Endothelial cell (in vitro differentiated cells): ENCODE results near the gene LEPR. TPM values are rescaled to one million over a fixed set of nuclear protein-coding genes. Genes with fewer than 3 reads are reported as not detected.
"Not testable (repeated sequence)": the region's sequence is repeated elsewhere in the genome, so short reads cannot be mapped to it uniquely, and the experiment has no call there.

Experiments used
- DNase-seq: peaks from one replicate; pipeline ENCODE4 v3.0.0; 2021; ENCODE audit warnings: low spot score
- H3K27ac Mint-ChIP-seq: one replicate; pipeline ENCODE4 v1.8.0; 2021; ENCODE audit warnings: mixed read lengths, inconsistent platforms; ENCODE audit not compliant: unreplicated experiment
- H3K27me3 Mint-ChIP-seq: one replicate; pipeline ENCODE4 v1.8.0; 2021; ENCODE audit warnings: mild to moderate bottlenecking, moderate library complexity, mixed read lengths, inconsistent platforms; ENCODE audit not compliant: unreplicated experiment
- H3K36me3 Mint-ChIP-seq: one replicate; pipeline ENCODE4 v1.8.0; 2021; ENCODE audit warnings: mild to moderate bottlenecking, low read depth, mixed read lengths, inconsistent platforms; ENCODE audit not compliant: unreplicated experiment
- H3K4me1 Mint-ChIP-seq: one replicate; pipeline ENCODE4 v1.8.0; 2021; ENCODE audit warnings: mild to moderate bottlenecking, mixed read lengths, inconsistent platforms; ENCODE audit not compliant: unreplicated experiment
- H3K4me3 Mint-ChIP-seq: one replicate; pipeline ENCODE4 v1.8.0; 2021; ENCODE audit warnings: mild to moderate bottlenecking, mixed read lengths, inconsistent platforms; ENCODE audit not compliant: unreplicated experiment
- H3K9me3 Mint-ChIP-seq: one replicate; pipeline ENCODE4 v1.8.0; 2021; ENCODE audit warnings: mixed read lengths, inconsistent platforms; ENCODE audit not compliant: unreplicated experiment
- CTCF ChIP-seq: fragments of 200-600 bp; sonication (generic); IDR thresholded peaks from one replicate; pipeline ENCODE4 v1.5.0; 2021; ENCODE audit warnings: antibody characterized with exemption; ENCODE audit not compliant: unreplicated experiment
- total RNA-seq: library from RNA; stranded (reverse); fragmentation: NEBNext Ultra II Directional; extraction: Animal tissue kit (Norgen Biotek cat#: 25700); gene quantifications from one replicate; pipeline ENCODE4 v1.2.1, GENCODE V29; 2021; ENCODE audit not compliant: unreplicated experiment

LEPR gene
- total RNA-seq, 1 donor from 2014 or later: 8.3 TPM

GRCh38 chr1:65459397-65459768, 38.9 kb downstream of the LEPR start:
- Mint-ChIP-seq H3K36me3 (peaks cover 12% of the 10 kb centered on the region), H3K9me3 (peaks cover 7% of the 10 kb centered on the region), H3K4me1 (peaks cover 6% of the 10 kb centered on the region), H3K4me3 (no peak overlapping the region), H3K27me3 (peaks cover 1% of the 10 kb centered on the region), H3K27ac (peak overlapping the region; percentile 18)
- no peak for DNase-seq
- TF ChIP-seq CTCF: no peak

DNA sequence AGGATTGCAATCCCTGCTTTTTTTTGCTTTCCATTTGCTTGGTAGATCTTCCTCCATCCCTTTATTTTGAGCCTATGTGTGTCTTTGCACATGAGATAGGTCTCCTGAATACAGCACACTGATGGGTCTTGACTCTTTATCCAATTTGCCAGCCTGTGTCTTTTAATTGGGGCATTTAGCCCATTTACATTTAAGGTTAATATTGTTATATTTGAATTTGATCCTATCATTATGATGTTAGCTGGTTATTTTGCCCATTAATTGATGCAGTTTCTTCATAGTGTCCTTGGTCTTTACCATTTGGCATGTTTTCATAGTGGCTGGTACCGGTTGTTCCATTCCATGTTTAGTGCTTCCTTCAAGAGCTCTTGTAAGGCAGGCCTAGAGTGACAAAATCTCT, 45.4 kb downstream of the LEPR start:
- H3K27ac Mint-ChIP-seq, DNase-seq, H3K4me1 Mint-ChIP-seq, H3K4me3 Mint-ChIP-seq, H3K27me3 Mint-ChIP-seq, H3K36me3 Mint-ChIP-seq, H3K9me3 Mint-ChIP-seq: not testable (repeated sequence)

DNA sequence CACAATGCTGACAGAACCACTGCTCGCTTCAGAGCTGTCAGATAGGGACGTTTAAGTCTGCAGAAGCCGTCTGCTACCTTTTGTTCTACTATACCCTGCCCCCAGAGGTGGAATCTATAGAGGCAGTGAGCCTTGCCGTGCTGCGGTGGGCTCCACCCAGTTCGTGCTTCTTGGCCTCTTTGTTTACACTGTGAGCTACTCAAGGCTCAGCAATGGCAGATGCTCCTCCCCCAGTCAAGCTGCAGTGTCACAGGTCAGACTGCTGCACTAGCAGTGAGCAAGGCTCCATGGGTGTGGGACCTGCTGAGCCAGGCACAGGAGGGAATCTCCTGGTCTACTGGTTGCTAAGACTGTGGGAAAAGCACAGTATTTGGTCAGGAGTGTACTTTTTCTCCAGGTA, 47.1 kb downstream of the LEPR start:
- no peak for DNase-seq
- Mint-ChIP-seq H3K4me3 (no peak overlapping the region), H3K4me1 (no peaks in the 10 kb centered on the region), H3K27ac (no peak overlapping the region), H3K9me3 (no peaks in the 10 kb centered on the region), H3K36me3 (no peaks in the 10 kb centered on the region), H3K27me3 (no peaks in the 10 kb centered on the region)
- no peak for TF ChIP-seq CTCF

DNA sequence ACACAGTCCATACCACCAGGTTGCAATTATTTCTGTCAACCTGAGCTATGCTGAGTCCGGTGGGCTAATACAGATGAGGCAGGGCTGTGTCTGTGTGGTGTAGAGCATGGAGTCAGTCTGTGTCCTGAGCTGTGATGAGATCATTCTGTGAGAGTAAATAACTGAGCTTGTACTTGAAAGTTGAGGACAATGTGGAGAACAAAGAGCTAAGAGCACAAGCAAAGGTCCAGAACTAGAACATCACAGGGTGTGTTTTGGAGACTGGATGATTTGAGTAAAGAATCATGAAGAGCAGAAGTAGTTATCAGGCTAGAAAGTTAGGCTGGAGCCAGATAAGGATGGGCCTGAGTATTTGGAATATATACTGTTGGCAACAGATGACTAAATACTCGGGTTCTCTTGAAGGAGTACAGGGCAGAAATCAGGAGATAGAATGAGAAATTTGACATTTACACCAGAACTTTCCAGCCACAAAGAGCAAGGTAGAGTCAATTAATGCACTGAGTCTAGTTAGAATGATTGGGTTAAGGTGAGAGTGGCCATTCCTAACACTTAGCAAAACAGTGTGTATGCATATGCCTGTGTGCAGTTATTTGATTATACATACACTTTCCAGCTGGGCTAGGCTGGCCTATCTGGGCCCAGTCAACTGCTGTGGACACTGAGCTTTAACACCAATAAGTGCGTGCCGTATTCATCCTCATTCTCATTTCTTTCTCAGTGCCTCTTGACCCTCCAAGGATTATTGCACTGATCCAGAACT, 48.8 kb downstream of the LEPR start:
- Mint-ChIP-seq H3K9me3 (no peaks in the 10 kb centered on the region), H3K4me1 (no peaks in the 10 kb centered on the region), H3K4me3 (no peak overlapping the region), H3K27ac (no peak overlapping the region), H3K36me3 (no peaks in the 10 kb centered on the region), H3K27me3 (no peaks in the 10 kb centered on the region)
- TF ChIP-seq CTCF: no peak
- no peak for DNase-seq

- DNase-seq: no peak
- H3K27me3 Mint-ChIP-seq: no peaks in the 10 kb centered on the region
- H3K4me1 Mint-ChIP-seq: no peaks in the 10 kb centered on the region
- H3K9me3 Mint-ChIP-seq: no peaks in the 10 kb centered on the region
- no peaks in the 10 kb centered on the region for H3K36me3 Mint-ChIP-seq
- TF ChIP-seq CTCF: no peak
- H3K27ac Mint-ChIP-seq: no peak overlapping the region
- no peak overlapping the region for H3K4me3 Mint-ChIP-seq
Measured at GRCh38 chr1:65469889-65470340, 49.4 kb downstream of the LEPR start.

Other genes with a start within 250 kb of the LEPR start
- gene DNAJC6, start 111.1 kb upstream of the LEPR start, total RNA-seq: 3.5 TPM
- 86.1 TPM for gene LEPROT, start within 50 bp of the LEPR start, total RNA-seq